ENCODE measurements around the gene SRGAP1.

The SRGAP1 gene

DNA sequence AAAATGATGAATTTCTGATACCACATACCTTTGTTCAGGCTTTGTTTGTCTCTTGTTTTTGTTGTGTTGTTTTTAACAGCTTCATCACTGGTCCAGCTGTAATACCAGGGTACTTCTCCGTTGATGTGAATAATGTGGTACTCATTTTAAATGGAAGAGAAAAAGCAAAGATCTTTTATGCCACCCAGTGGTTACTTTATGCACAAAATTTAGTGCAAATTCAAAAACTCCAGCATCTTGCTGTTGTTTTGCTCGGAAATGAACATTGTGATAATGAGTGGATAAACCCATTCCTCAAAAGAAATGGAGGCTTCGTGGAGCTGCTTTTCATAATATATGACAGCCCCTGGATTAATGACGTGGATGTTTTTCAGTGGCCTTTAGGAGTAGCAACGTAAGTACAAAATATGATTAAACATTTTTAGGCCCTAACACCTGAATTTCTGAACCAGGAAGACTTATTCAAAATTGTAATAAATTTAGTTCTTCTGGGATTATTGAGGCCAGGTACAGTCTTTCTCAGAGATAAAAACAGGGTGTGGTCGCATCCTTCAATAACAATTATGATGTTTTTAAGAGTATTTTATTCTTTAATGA lies 42.4 kb upstream of the SRGAP1 start:
- H3K27ac ChIP-seq (ENCODE audit: low read length): no peak overlapping the region
- no peak overlapping the region for H3K4me3 ChIP-seq (ENCODE audit: low read depth in 1 of 2, low read length in 2 of 2)
- H3K79me2 ChIP-seq (ENCODE audit: insufficient read depth, low read length): no peaks in the 10 kb centered on the region
- H3K4me2 ChIP-seq (ENCODE audit: insufficient read depth, low read length): no peak overlapping the region
- H3K27me3 ChIP-seq (ENCODE audit: insufficient read depth, low read length, poor library complexity): no peaks in the 10 kb centered on the region
- peaks cover 16% of the 10 kb centered on the region; the same call in 1 of the 2 replicates for H3K36me3 ChIP-seq (ENCODE audit: insufficient read depth, low read length)
- H3K4me1 ChIP-seq (ENCODE audit: insufficient read depth, low read length): no peaks in the 10 kb centered on the region
- no peak for DNase-seq
- no peak overlapping the region for H2AFZ ChIP-seq (ENCODE audit: low read depth, low read length)
- no peaks in the 10 kb centered on the region for H4K20me1 ChIP-seq (ENCODE audit: insufficient read depth, low read length)
- no peaks in the 10 kb centered on the region for H3K9me3 ChIP-seq (ENCODE audit: insufficient read depth, low read length, severe bottlenecking)
- TF ChIP-seq CTCF (IDR thresholded peaks at IDR 0.05; ENCODE audit: borderline replicate concordance, extremely low read depth, low read length, poor library complexity, severe bottlenecking): peak; percentile 72
- TF ChIP-seq EZH2 (IDR thresholded peaks at IDR 0.05; ENCODE audit: borderline replicate concordance, low read depth, low read length, severe bottlenecking): no peak
- ATAC-seq (ENCODE audit: insufficient read depth, low read depth): no peak
- no peak overlapping the region for H3K9ac ChIP-seq (ENCODE audit: low read depth, low read length)

GRCh38 chr12:63804746-63805145 lies 39.8 kb upstream of the SRGAP1 start:
- Histone ChIP-seq H3K27ac (ENCODE audit: low read length) (no peak overlapping the region), H3K4me2 (ENCODE audit: insufficient read depth, low read length) (no peak overlapping the region), H3K4me1 (ENCODE audit: insufficient read depth, low read length) (no peaks in the 10 kb centered on the region), H3K27me3 (ENCODE audit: insufficient read depth, low read length, poor library complexity) (no peaks in the 10 kb centered on the region), H3K9me3 (ENCODE audit: insufficient read depth, low read length, severe bottlenecking) (no peaks in the 10 kb centered on the region), H3K4me3 (ENCODE audit: low read depth in 1 of 2, low read length in 2 of 2) (no peak overlapping the region), H3K79me2 (ENCODE audit: insufficient read depth, low read length) (no peaks in the 10 kb centered on the region), H3K9ac (ENCODE audit: low read depth, low read length) (no peak overlapping the region), H4K20me1 (ENCODE audit: insufficient read depth, low read length) (no peaks in the 10 kb centered on the region), H3K36me3 (ENCODE audit: insufficient read depth, low read length) (peaks cover 38% of the 10 kb centered on the region), H2AFZ (ENCODE audit: low read depth, low read length) (no peak overlapping the region)
- DNase-seq (no peak), ATAC-seq (ENCODE audit: insufficient read depth, low read depth) (no peak)
- TF ChIP-seq EZH2 (IDR thresholded peaks at IDR 0.05; ENCODE audit: borderline replicate concordance, low read depth, low read length, severe bottlenecking) (no peak), CTCF (IDR thresholded peaks at IDR 0.05; ENCODE audit: borderline replicate concordance, extremely low read depth, low read length, poor library complexity, severe bottlenecking) (no peak)

GRCh38 chr12:63805704-63806672 lies 38.5 kb upstream of the SRGAP1 start:
- H2AFZ ChIP-seq (ENCODE audit: low read depth, low read length): no peak overlapping the region
- H3K36me3 ChIP-seq (ENCODE audit: insufficient read depth, low read length): peaks cover 38% of the 10 kb centered on the region
- no peak overlapping the region for H3K4me2 ChIP-seq (ENCODE audit: insufficient read depth, low read length)
- TF ChIP-seq EZH2 (IDR thresholded peaks at IDR 0.05; ENCODE audit: borderline replicate concordance, low read depth, low read length, severe bottlenecking) (no peak), CTCF (IDR thresholded peaks at IDR 0.05; ENCODE audit: borderline replicate concordance, extremely low read depth, low read length, poor library complexity, severe bottlenecking) (no peak)
- H3K79me2 ChIP-seq (ENCODE audit: insufficient read depth, low read length): no peaks in the 10 kb centered on the region
- no peak overlapping the region for H3K27ac ChIP-seq (ENCODE audit: low read length)
- H3K4me3 ChIP-seq (ENCODE audit: low read depth in 1 of 2, low read length in 2 of 2): no peak overlapping the region
- ATAC-seq (ENCODE audit: insufficient read depth, low read depth) (no peak), DNase-seq (no peak)
- no peaks in the 10 kb centered on the region for H3K27me3 ChIP-seq (ENCODE audit: insufficient read depth, low read length, poor library complexity)
- H3K9me3 ChIP-seq (ENCODE audit: insufficient read depth, low read length, severe bottlenecking): no peaks in the 10 kb centered on the region
- no peak overlapping the region for H3K9ac ChIP-seq (ENCODE audit: low read depth, low read length)
- no peaks in the 10 kb centered on the region for H4K20me1 ChIP-seq (ENCODE audit: insufficient read depth, low read length)
- no peaks in the 10 kb centered on the region for H3K4me1 ChIP-seq (ENCODE audit: insufficient read depth, low read length)

Data from DND-41 (cell line).